AG09309 (cell line): ENCODE results near the gene ARL10.
"Not testable (repeated sequence)": the region's sequence is repeated elsewhere in the genome, so short reads cannot be mapped to it uniquely, and the experiment has no call there.

Source experiments
- DNase-seq: peaks from one replicate; pipeline ENCODE4 v3.0.0-alpha.2; 2010; ENCODE audit warnings: low read depth
- H3K4me3 ChIP-seq: 2 replicates; pipeline ENCODE4 v1.5.1; 2011; ENCODE audit warnings: mild to moderate bottlenecking, low read depth, low read length, moderate library complexity; ENCODE audit not compliant: control insufficient read depth
- TF ChIP-seq, protein P1 (sequence below): IDR thresholded peaks from 2 replicates; pipeline ENCODE4 v1.5.1; 2011; ENCODE audit warnings: mild to moderate bottlenecking, low read depth, low read length, inconsistent platforms; ENCODE audit not compliant: insufficient read depth, control insufficient read depth; ENCODE audit errors: missing control alignments

Gene ARL10

DNA sequence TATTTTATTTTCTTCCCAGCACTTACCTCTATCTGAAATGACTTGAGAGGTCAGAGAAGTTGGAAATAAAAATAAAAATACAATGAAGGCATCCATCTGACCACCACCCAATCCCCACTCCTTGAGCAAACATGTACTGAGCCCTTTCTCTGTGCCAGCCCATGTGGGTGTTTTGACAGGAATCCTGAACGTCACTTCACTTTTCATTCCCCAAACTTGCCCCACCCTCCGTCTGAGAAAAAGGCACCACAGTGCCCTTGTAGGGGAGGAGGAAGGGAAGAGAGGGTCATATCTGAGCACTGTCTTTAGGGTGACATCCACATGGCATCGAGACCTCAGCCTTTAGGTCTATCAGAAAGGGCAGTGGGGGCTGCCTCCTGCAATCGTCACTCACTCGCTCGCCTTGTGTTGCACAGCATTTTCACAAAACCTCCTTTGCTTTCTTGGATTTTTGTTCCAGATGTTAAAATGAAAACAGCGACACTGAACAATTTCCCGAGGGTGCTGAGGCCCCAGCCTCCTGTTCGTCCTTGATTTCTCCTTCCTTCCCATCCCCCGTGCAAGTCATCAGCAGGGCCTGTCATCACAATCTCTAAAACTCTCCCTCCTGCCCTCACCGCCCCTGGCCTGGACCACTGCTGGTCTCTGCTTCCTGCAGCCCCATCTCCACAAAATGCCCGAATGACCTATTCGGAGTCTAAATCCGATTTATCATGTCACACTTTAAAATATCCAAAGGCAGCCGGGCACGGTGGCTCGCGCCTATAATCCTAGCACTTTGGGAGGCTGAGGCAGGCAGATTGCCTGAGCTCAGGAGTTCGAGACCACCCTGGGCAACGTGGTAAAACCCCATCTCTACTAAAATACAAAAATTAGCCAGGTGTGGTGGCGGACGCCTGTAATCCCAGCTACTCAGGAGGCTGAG is 36.3 kb downstream of the ARL10 start:
- H3K4me3 ChIP-seq = no peak overlapping the region
- TF ChIP-seq, protein P1, sequence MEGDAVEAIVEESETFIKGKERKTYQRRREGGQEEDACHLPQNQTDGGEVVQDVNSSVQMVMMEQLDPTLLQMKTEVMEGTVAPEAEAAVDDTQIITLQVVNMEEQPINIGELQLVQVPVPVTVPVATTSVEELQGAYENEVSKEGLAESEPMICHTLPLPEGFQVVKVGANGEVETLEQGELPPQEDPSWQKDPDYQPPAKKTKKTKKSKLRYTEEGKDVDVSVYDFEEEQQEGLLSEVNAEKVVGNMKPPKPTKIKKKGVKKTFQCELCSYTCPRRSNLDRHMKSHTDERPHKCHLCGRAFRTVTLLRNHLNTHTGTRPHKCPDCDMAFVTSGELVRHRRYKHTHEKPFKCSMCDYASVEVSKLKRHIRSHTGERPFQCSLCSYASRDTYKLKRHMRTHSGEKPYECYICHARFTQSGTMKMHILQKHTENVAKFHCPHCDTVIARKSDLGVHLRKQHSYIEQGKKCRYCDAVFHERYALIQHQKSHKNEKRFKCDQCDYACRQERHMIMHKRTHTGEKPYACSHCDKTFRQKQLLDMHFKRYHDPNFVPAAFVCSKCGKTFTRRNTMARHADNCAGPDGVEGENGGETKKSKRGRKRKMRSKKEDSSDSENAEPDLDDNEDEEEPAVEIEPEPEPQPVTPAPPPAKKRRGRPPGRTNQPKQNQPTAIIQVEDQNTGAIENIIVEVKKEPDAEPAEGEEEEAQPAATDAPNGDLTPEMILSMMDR = no peak
- no peak for DNase-seq

DNA sequence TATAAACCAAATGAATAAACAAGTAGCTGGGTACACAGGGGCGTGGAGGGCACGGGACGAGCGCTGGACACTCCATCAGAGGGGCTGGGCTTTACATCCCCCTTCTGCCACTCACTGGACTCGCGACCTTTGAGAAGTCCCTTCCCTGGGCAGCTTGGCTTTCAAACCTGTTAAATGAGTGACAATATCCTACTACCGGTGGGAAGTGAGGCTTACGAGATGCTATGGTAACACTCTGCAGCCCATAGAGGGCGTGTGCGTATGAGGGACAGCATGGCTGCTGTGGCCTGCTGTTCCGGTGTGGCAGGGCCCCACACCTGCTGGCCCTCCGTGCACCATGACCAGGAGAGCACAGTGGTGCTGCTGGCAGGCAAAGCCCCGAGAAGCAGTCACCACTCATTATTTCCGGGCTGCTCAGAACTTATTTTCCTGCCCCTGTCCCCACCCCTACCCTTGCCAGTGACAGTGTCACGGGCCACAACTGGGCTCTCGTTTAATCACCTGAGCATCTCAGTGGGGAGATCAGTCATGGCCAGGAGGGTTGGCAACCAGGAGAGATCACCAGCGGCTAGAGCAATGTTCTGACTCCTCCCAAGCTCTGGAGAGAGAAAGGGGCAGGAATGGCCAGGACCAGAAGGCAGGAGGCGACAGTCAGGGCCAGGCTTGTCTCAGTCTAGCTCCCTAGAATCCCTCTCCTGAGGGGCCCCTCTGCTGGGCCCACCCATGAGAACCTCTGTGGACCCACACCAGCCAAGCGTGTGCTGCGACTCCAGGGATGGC is 40.6 kb downstream of the ARL10 start:
- TF ChIP-seq, protein P1 = no peak
- no peak overlapping the region for H3K4me3 ChIP-seq
- DNase-seq = no peak

DNA sequence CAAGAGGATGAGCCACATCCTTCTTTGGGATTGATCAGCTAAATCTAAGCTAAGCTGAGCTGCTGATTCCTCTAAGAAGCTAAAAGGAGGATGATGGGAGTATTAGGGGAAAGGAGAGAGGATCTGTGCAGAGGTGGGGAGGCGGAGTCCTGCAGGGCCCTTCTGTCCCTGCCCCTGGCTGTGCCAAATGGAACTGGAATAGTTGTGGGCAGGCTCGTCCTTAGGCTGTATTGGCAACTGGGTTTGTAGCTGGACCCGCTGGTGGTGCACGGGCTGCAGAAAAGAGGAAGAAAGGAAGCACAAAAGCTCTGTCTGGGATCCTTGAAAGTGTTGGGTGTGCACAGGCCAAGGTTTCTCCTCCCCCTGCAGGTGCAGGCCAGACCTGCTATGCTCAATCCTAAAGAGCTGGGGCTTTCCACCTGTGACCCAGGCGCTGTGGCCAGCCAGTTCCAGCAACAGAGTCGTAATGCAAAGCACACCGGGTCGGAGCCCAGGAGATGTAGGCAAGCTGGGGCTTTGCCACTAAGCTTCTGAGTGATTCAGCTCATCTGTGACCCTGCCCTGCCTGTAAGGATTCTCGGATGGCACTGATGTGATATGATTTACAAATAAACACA is 41.3 kb downstream of the ARL10 start:
- no peak overlapping the region for H3K4me3 ChIP-seq

DNA sequence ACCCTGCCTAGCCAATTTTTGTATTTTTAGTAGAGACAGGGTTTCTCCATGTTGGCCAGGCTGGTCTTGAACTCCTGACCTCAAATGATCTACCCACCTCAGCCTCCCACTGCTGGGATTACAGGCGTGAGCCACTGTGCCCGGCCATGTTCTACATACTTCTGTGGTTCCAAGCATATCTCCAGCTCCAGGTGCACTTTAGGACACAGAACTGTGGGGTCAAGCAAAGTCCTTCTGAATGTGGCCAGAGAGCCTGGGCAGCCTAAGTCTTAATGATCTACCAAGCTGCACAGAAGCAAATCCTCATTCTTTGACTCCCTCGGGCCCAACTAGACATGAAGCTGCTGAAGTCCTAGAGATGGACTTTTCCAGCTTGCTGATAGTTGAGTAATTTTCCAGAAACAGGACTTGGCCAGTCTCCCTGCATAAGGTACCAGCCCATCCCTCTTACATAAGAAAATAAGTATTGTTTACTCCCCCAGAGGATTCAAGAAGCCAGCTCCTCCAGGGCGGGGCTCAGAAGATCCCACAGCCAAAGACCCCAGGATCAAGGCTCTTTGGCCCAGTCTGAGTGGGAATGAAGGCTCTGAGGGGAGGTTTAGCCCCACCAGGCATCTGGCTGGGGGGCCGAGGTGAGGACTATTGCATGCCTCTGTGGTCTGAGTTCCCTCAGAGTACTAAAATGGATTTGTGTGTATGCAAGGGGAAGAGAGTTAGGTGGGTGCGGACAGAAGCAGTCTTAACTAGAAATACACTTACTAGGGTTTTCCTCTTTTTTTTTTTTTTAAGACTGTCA is 42.4 kb downstream of the ARL10 start:
- H3K4me3 ChIP-seq = no peak overlapping the region
- TF ChIP-seq, protein P1 = no peak
- DNase-seq = no peak

More for the DNA sequence above, 41.3 kb downstream of the ARL10 start:
- TF ChIP-seq, protein P1 = no peak
- no peak for DNase-seq

DNA sequence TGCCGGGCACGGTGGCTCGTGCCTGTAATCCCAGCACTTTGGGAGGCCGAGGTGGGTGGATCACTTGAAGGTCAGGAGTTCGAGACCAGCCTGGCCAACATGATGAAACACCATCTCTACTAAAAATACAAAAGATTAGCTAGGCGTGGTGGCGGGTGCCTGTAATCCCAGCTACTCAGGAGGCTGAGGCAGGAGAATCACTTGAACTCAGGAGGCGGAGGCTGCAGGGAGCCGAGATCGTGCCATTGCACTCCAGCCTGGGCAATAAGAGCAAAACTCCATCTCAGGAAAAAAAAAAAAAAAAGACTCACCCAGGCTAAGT is 42.9 kb downstream of the ARL10 start:
- not testable (repeated sequence) for H3K4me3 ChIP-seq, DNase-seq

DNA sequence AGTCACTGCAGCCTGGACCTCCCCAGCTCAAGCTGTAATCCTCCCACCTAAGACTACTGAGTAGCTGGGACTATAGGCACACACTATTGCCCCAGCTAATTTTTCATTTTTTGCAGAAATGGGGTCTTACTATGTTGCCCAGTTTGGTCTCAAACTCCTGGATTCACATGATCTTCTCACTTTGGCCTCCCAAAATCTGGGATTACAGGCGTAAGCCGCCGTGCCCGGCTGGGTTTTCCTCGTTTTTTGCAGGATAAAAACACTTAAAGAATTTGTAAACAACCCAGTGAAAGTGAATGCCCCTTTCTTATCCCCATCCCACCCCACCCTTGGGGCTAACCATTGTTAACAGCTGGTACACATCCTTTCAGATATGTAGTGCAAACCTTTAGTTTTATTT is 43.3 kb downstream of the ARL10 start:
- no peak overlapping the region for H3K4me3 ChIP-seq
- no peak for DNase-seq
- TF ChIP-seq, protein P1 = no peak

DNA sequence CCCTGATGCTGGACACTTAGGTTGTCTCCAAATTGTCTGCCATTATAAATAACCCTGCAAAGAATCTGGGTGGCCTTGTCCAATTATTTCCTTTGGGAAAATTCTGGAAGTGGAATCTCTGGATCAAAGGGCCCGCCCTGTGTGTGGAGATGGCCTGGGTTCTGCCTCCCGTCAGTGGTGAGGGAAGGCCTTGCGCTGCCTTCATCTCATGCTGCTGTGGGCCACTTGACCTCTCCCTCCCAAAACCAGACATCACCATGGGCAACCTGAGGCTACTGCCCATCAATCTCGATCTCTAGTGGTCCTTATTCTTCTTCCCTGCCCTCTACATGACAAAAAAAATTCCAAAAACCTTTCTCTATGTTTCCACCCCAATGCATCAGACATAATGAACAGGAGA is 44.5 kb downstream of the ARL10 start:
- no peak overlapping the region for H3K4me3 ChIP-seq
- DNase-seq = no peak
- TF ChIP-seq, protein P1 = no peak
